Measurements from ENCODE around the gene PROX1.

PROX1 gene

DNA sequence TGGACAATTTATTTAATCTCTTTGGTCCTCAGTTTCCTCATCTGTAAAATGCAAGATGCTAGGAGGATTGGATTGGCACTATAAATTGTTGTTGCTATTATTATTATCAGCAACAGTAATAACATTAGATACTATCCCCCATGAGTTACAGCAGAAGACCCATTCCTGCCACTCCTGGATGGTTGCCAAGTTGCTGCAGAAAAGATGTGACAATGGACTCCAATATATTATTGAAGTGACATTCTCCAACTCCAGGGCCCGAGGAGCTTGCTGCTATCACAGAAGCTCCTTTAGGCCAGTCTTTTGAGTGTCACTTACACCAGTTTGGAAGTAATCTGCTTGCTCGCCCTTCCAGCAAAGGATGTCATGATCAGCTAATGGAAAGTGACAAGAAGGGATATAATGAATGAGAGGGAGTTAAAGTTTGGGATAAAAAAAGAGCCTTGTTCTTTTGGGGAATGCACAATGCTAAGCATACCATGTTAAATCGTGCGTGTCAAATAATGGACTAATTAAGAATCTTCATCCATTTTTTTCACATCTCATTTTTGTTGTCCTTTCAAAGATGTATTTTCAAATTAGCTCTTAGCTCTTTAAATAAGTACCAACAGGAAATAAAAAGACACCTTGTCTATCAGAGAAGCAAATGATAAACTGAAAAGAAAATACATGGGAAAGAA lies 19.5 kb upstream of the PROX1 start:
- H3K4me3 ChIP-seq (ENCODE audit: low read length) = no peak overlapping the region
- TF ChIP-seq, protein P1, sequence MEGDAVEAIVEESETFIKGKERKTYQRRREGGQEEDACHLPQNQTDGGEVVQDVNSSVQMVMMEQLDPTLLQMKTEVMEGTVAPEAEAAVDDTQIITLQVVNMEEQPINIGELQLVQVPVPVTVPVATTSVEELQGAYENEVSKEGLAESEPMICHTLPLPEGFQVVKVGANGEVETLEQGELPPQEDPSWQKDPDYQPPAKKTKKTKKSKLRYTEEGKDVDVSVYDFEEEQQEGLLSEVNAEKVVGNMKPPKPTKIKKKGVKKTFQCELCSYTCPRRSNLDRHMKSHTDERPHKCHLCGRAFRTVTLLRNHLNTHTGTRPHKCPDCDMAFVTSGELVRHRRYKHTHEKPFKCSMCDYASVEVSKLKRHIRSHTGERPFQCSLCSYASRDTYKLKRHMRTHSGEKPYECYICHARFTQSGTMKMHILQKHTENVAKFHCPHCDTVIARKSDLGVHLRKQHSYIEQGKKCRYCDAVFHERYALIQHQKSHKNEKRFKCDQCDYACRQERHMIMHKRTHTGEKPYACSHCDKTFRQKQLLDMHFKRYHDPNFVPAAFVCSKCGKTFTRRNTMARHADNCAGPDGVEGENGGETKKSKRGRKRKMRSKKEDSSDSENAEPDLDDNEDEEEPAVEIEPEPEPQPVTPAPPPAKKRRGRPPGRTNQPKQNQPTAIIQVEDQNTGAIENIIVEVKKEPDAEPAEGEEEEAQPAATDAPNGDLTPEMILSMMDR (IDR thresholded peaks at IDR 0.05; ENCODE audit: insufficient read depth, low read depth, low read length, missing control alignments) = no peak
- no peak for DNase-seq (ENCODE audit: low read depth)

DNA sequence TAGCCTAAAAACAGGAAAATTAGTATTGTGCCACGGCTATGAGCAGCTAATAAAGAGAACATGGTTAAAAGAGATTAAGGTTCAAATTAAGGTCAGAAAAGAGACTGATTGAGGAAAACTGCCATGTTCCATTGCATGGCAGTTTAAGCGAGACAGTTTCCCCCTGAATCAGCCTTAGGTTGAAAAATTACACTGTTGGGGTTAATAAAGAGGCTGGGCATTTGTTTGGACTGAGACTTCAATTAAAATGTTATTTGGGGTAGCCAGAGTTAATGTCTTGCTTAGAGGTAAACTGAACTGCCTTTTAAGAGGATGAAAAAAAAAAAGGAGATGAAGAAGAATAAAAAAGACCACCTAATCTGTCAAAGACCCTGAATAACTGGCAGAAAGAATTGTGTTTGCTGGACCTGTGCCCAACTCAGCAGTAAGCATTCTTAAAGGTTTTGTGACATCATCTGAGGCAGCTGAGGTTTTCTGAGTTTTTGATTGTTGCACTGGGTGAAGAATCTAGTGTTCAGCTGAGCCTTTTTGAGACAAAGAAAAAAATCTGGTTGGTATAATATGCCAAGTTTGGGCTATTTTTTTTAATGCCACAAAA lies 17.7 kb upstream of the PROX1 start:
- no peak for DNase-seq (ENCODE audit: low read depth)
- TF ChIP-seq, protein P1 (IDR thresholded peaks at IDR 0.05; ENCODE audit: insufficient read depth, low read depth, low read length, missing control alignments) = no peak
- H3K4me3 ChIP-seq (ENCODE audit: low read length) = no peak overlapping the region

DNA sequence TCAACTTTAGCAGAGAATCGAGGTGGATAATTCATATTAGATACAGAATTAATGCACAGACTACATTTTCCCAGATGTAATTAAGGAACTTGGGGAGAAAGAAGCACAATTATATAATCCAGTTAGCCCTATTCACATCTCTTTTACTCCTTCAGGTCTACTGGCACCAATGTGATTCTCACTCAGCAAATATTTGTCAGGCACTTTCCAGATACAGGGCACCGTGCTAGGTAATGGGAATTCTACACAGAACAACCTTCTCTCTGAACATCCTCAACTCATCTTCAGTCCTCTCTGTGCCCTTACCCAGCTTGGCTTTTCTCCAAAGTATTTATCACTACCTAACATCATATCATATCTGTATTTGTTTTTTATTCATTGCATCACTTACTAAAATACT lies 15.6 kb upstream of the PROX1 start:
- H3K4me3 ChIP-seq (ENCODE audit: low read length) = no peak overlapping the region
- DNase-seq (ENCODE audit: low read depth) = no peak
- TF ChIP-seq, protein P1 (IDR thresholded peaks at IDR 0.05; ENCODE audit: insufficient read depth, low read depth, low read length, missing control alignments) = no peak

DNA sequence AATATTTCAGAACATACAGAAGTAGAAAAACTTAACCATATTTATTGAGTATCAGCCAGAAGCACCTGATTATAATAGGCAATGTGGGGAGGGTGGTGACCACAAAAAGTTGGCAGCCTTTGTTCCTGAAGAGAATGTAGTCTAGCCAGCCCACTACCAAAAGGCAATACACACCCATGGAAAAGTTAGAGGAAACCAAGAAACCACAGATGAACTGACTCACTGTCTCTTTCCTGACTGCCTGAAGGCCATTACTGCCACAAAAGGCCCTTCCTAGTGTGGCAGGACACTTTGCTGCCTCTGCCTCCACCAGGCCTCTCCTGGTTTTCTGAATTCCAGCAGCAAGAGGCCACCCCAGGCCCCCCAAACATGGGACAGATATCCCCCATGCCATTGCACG lies 14.6 kb upstream of the PROX1 start:
- H3K4me3 ChIP-seq (ENCODE audit: low read length) = no peak overlapping the region
- DNase-seq (ENCODE audit: low read depth) = peak; percentile 47
- TF ChIP-seq, protein P1 (IDR thresholded peaks at IDR 0.05; ENCODE audit: insufficient read depth, low read depth, low read length, missing control alignments) = no peak

DNA sequence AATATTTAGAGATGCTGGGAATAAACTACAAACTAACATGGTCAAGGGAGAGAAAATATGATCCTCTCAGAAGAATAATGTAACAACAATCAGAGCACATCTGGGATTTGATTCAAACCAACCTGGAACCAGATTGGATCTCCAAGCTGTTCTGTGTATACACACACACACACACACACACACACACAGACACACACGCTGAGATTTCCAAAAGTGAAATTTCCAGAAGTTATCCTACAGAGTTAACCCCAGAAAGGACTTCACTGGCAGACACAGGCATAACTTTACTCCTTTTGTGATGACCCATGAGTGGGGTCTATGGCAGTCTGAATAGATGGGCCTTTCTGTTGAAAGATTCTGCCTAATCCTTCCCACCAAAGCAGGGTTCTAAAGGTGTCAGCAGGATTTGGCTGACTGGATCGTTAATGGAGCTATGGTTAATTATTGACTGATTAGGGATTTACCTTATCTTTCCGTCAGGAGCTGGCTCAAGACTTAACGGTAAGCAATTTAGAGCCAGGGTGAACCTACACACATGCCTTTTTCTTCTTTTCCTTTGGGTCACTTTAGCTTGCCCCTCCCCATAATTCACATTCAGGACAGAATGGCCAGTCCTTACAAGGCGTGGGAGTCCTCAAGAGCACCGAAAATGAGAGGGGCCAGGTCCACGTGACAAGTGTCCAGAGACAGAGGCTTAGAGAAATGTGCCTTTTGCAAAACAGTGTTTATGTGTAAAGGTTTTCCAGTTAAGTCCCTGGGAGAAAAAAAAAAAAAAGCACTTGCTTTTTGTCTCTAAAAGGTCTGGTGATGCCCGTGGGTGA lies 10.9 kb upstream of the PROX1 start:
- no peak for DNase-seq (ENCODE audit: low read depth)
- H3K4me3 ChIP-seq (ENCODE audit: low read length) = no peak overlapping the region
- TF ChIP-seq, protein P1 (IDR thresholded peaks at IDR 0.05; ENCODE audit: insufficient read depth, low read depth, low read length, missing control alignments) = no peak

DNA sequence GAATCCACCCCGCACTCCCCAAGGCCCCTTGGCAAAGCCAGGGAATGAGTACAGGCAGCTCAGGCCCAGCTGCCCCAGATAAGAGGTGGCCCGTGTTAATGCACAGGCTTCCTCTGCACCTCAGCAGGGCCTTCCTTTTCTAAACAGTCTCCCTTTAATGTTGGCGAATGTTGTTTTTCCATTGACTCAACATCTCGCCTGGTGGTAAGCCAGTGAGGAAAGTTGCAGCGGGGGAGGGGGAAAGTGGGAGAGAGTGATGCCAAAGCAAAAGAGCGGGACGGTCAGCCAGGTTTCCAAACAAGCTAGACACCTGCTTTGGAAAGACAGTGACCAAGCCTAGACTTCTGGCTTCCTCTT lies 10.3 kb upstream of the PROX1 start:
- H3K4me3 ChIP-seq (ENCODE audit: low read length) = no peak overlapping the region
- TF ChIP-seq, protein P1 (IDR thresholded peaks at IDR 0.05; ENCODE audit: insufficient read depth, low read depth, low read length, missing control alignments) = no peak
- DNase-seq (ENCODE audit: low read depth) = no peak
